HuH-7 (cell line): ENCODE measurements around the gene PXDC1.

ENCODE experiments used
- DNase-seq: peaks from one replicate; pipeline ENCODE4 v3.0.0; 2011; ENCODE audit warnings: low spot score

Gene PXDC1

GRCh38 chr6:3746696-3747095 lies 4.8 kb downstream of the PXDC1 start:
- no peak for DNase-seq

GRCh38 chr6:3746119-3746691 lies 5.3 kb downstream of the PXDC1 start:
- no peak for DNase-seq

- DNase-seq = no peak
Measured at GRCh38 chr6:3745566-3746118, 5.9 kb downstream of the PXDC1 start.

- DNase-seq = no peak
Measured at GRCh38 chr6:3744901-3745470, 6.5 kb downstream of the PXDC1 start.

- no peak for DNase-seq
Measured at GRCh38 chr6:3744211-3744900, 7.2 kb downstream of the PXDC1 start.

GRCh38 chr6:3743541-3743940 lies 8.0 kb downstream of the PXDC1 start:
- DNase-seq = no peak

GRCh38 chr6:3742426-3743344 lies 8.8 kb downstream of the PXDC1 start:
- peak; percentile 70 for DNase-seq

GRCh38 chr6:3742076-3742425 lies 9.5 kb downstream of the PXDC1 start:
- no peak for DNase-seq

GRCh38 chr6:3741477-3741871 lies 10.0 kb downstream of the PXDC1 start:
- DNase-seq = no peak

GRCh38 chr6:3740551-3741476 lies 10.7 kb downstream of the PXDC1 start:
- no peak for DNase-seq

- DNase-seq = no peak
Measured at GRCh38 chr6:3739311-3739897, 12.1 kb downstream of the PXDC1 start.

- no peak for DNase-seq
Measured at GRCh38 chr6:3738381-3739131, 13.0 kb downstream of the PXDC1 start.

GRCh38 chr6:3737831-3738210 lies 13.7 kb downstream of the PXDC1 start:
- DNase-seq = no peak

GRCh38 chr6:3737149-3737830 lies 14.2 kb downstream of the PXDC1 start:
- no peak for DNase-seq

GRCh38 chr6:3735029-3735605 lies 16.4 kb downstream of the PXDC1 start:
- DNase-seq = no peak

- DNase-seq = no peak
Measured at GRCh38 chr6:3734023-3734422, 17.5 kb downstream of the PXDC1 start.

- no peak for DNase-seq
Measured at GRCh38 chr6:3733321-3733925, 18.1 kb downstream of the PXDC1 start.

- peak; percentile 79 for DNase-seq
Measured at GRCh38 chr6:3732345-3733141, 19.0 kb downstream of the PXDC1 start.
